WTC11 (cell line): ENCODE measurements around the gene TRIM10. TPM values are rescaled to one million over a fixed set of nuclear protein-coding genes. Genes with fewer than 3 reads are reported as not detected.

ENCODE experiments used
- ATAC-seq: fragments of 200-7000 bp; cut with Tn5 transposase; 2 replicates; pipeline ENCODE4 v1.10.0; 2021; ENCODE audit warnings: mild to moderate bottlenecking, moderate library complexity
- CTCF ChIA-PET: fragments of 300-600 bp; sonication (Branson Sonifier 250); formaldehyde crosslinking; loops from one replicate; lab custom pipeline; 2021; ENCODE audit warnings: antibody characterized with exemption; lab: Charles Lee
- POLR2A ChIA-PET: fragments of 350-600 bp; sonication (Branson Sonifier 250); formaldehyde crosslinking; loops from one replicate; lab custom pipeline; 2021; ENCODE audit warnings: antibody characterized with exemption; lab: Charles Lee
- DNase-seq: peaks from one replicate; pipeline ENCODE4 v3.0.0; 2021; ENCODE audit warnings: low spot score
- H3K27ac Mint-ChIP-seq: 2 replicates; pipeline ENCODE4 v1.8.0; 2021; ENCODE audit warnings: mixed read lengths
- H3K27me3 Mint-ChIP-seq: 2 replicates; pipeline ENCODE4 v1.8.0; 2021; ENCODE audit warnings: low read depth, mild to moderate bottlenecking, moderate library complexity, mixed read lengths
- H3K36me3 Mint-ChIP-seq: 2 replicates; pipeline ENCODE4 v1.8.0; 2021; ENCODE audit warnings: mixed read lengths
- H3K4me1 Mint-ChIP-seq: 2 replicates; pipeline ENCODE4 v1.8.0; 2022; ENCODE audit warnings: mixed read lengths
- H3K4me3 Mint-ChIP-seq: 2 replicates; pipeline ENCODE4 v1.8.0; 2021; ENCODE audit warnings: mild to moderate bottlenecking, moderate library complexity, mixed read lengths
- H3K9me3 Mint-ChIP-seq: 2 replicates; pipeline ENCODE4 v1.8.0; 2021; ENCODE audit warnings: mixed read lengths
- ETV6 ChIP-seq: sonication (generic); formaldehyde crosslinking; IDR thresholded peaks from 2 replicates; pipeline ENCODE4 v1.8.1; 2022; ENCODE audit warnings: mild to moderate bottlenecking, missing genetic modification reagents
- KAT7 ChIP-seq: sonication (generic); formaldehyde crosslinking; IDR thresholded peaks from 2 replicates; pipeline ENCODE4 v1.8.1; 2023; ENCODE audit warnings: missing genetic modification reagents, mild to moderate bottlenecking, borderline replicate concordance
- MYBL2 ChIP-seq: sonication (generic); formaldehyde crosslinking; IDR thresholded peaks from 2 replicates; pipeline ENCODE4 v1.8.1; 2023; ENCODE audit warnings: mild to moderate bottlenecking, moderate library complexity, missing genetic modification reagents
- NFE2L1 ChIP-seq: sonication (generic); formaldehyde crosslinking; IDR thresholded peaks from 2 replicates; pipeline ENCODE4 v1.8.1; 2023; ENCODE audit warnings: missing genetic modification reagents
- NR3C1 ChIP-seq: sonication (generic); formaldehyde crosslinking; conservative IDR thresholded peaks from 2 replicates; pipeline ENCODE4 v1.8.1; 2023; ENCODE audit warnings: low read depth, mild to moderate bottlenecking, missing genetic modification reagents
- SMAD3 ChIP-seq: sonication (generic); formaldehyde crosslinking; IDR thresholded peaks from 2 replicates; pipeline ENCODE4 v1.8.0; 2022; ENCODE audit warnings: missing genetic modification reagents, mild to moderate bottlenecking, borderline replicate concordance
- TCF7 ChIP-seq: sonication (generic); formaldehyde crosslinking; IDR thresholded peaks from 2 replicates; pipeline ENCODE4 v1.8.0; 2022; ENCODE audit warnings: mild to moderate bottlenecking, low read depth, missing genetic modification reagents, moderate library complexity
- ZNF232 ChIP-seq: sonication (generic); formaldehyde crosslinking; IDR thresholded peaks from 2 replicates; pipeline ENCODE4 v1.8.0; 2022; ENCODE audit warnings: mild to moderate bottlenecking, missing genetic modification reagents
- ZNF671 ChIP-seq: fragments of 250-450 bp; sonication (Bioruptor Pico); IDR thresholded peaks from 2 replicates; pipeline ENCODE4 v1.8.0; 2021; ENCODE audit warnings: mild to moderate bottlenecking
- total RNA-seq: library from RNA; stranded (reverse); gene quantifications from 3 replicates; pipeline ENCODE4 v1.2.3, GENCODE V29; 2021
- TF ChIP-seq, protein P1 (sequence below): fragments of 250-450 bp; sonication (Bioruptor Pico); IDR thresholded peaks from 2 replicates; pipeline ENCODE4 v1.9.0; 2021; ENCODE audit warnings: mild to moderate bottlenecking
- TF ChIP-seq, protein P2 (sequence below): sonication (generic); formaldehyde crosslinking; IDR thresholded peaks from 2 replicates; pipeline ENCODE4 v1.8.0; 2022; ENCODE audit warnings: mild to moderate bottlenecking, missing genetic modification reagents
- TF ChIP-seq, protein P3 (sequence below): fragments of 250-450 bp; sonication (Bioruptor Pico); IDR thresholded peaks from 2 replicates; pipeline ENCODE4 v1.9.0; 2021; ENCODE audit warnings: mild to moderate bottlenecking
- TF ChIP-seq, protein P4 (sequence below): sonication (generic); formaldehyde crosslinking; IDR thresholded peaks from 2 replicates; pipeline ENCODE4 v1.8.0; 2022; ENCODE audit warnings: mild to moderate bottlenecking, missing genetic modification reagents
- TF ChIP-seq, protein P5 (sequence below): sonication (generic); formaldehyde crosslinking; IDR thresholded peaks from 2 replicates; pipeline ENCODE4 v1.8.0; 2022; ENCODE audit warnings: mild to moderate bottlenecking, missing genetic modification reagents
- TF ChIP-seq, protein P6 (sequence below): sonication (generic); formaldehyde crosslinking; IDR thresholded peaks from 2 replicates; pipeline ENCODE4 v1.8.0; 2022; ENCODE audit warnings: mild to moderate bottlenecking, missing genetic modification reagents
- TF ChIP-seq, protein P7 (sequence below): fragments of 200-600 bp; IDR thresholded peaks from 2 replicates; pipeline ENCODE4 v1.8.0; 2022; ENCODE audit warnings: antibody characterized with exemption
- TF ChIP-seq, protein P8 (sequence below): sonication (generic); formaldehyde crosslinking; IDR thresholded peaks from 2 replicates; pipeline ENCODE4 v1.8.1; 2022; ENCODE audit warnings: low read depth, missing genetic modification reagents, borderline replicate concordance
- TF ChIP-seq, protein P9 (sequence below): sonication (generic); formaldehyde crosslinking; IDR thresholded peaks from 2 replicates; pipeline ENCODE4 v1.8.1; 2023; ENCODE audit warnings: mild to moderate bottlenecking, missing genetic modification reagents, moderate library complexity

TRIM10 gene
- total RNA-seq, 1 experiment from 2014 or later: 0.22 TPM

DNA sequence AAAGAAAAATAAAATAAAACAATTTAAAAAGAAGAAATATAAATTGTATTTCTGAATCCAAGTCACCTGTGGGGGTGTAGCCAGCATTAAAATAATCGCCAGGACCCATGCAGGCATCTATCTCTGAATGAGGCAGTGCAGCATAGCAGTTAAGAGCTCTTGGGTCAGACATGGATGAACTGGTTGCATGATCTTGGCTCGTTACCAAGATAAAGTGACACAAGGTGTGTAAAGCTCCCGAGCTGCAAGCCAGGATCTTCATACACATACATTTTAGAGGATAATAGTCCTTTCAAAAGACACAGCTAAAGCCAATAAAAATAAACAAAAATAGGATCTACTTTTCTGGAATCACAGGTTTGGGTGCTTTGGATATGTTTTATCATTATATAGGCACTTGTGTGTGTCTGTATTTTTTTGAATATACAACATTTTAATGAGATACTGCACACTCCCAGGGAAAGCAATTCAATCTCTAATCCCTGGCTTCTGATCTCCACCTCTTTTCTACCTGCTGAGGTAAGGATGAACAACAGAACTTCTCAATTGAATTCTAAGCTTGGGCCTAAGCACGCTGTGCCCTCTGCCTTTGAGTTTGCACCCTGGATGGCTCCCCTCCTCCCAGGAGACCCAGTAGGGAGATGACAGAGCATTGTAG, 8.9 kb downstream of the TRIM10 start:
- Mint-ChIP-seq H3K4me1 (no peaks in the 10 kb centered on the region), H3K4me3 (no peak overlapping the region), H3K27ac (no peak overlapping the region), H3K36me3 (no peaks in the 10 kb centered on the region), H3K27me3 (peaks cover 21% of the 10 kb centered on the region), H3K9me3 (no peaks in the 10 kb centered on the region)
- TF ChIP-seq, protein P1, sequence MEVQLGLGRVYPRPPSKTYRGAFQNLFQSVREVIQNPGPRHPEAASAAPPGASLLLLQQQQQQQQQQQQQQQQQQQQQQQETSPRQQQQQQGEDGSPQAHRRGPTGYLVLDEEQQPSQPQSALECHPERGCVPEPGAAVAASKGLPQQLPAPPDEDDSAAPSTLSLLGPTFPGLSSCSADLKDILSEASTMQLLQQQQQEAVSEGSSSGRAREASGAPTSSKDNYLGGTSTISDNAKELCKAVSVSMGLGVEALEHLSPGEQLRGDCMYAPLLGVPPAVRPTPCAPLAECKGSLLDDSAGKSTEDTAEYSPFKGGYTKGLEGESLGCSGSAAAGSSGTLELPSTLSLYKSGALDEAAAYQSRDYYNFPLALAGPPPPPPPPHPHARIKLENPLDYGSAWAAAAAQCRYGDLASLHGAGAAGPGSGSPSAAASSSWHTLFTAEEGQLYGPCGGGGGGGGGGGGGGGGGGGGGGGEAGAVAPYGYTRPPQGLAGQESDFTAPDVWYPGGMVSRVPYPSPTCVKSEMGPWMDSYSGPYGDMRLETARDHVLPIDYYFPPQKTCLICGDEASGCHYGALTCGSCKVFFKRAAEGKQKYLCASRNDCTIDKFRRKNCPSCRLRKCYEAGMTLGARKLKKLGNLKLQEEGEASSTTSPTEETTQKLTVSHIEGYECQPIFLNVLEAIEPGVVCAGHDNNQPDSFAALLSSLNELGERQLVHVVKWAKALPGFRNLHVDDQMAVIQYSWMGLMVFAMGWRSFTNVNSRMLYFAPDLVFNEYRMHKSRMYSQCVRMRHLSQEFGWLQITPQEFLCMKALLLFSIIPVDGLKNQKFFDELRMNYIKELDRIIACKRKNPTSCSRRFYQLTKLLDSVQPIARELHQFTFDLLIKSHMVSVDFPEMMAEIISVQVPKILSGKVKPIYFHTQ (CRISPR knock-in tag): no peak
- ATAC-seq (no peak), DNase-seq (no peak)
- CTCF ChIA-PET: interaction anchor here (0.6 to 1.8 kb wide), 4 partner anchors 21 to 50 kb away, joined by 3 to 10 read pairs (median 3); no protein-coding TSS in a partner anchor
- POLR2A ChIA-PET: interaction anchor here (0.9 kb wide), 1 partner anchor 463 kb away, joined by 3 read pairs; no protein-coding TSS in a partner anchor

DNA sequence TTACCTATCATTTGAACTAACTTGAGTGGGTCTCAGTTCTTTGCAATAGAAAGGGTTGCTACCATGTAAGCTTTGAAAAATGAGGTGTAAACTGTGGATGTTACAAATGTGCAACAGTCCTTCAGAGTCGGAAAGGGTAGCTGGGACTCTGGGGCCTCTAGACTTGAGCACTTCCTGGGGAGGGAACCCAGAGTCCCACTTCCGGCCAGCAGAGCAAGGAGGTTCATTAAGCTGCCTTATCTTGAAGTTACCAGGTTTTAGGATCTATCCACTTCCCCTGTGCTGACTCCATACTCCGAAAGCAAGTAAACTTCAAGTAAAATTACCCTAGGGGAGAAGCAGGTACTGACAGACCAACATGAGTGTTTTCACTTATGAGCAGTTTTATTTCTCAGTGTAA, 9.4 kb downstream of the TRIM10 start:
- H3K27me3 Mint-ChIP-seq: peaks cover 21% of the 10 kb centered on the region
- ChIA-PET POLR2A (interaction anchor here (0.9 kb wide), 1 partner anchor 463 kb away, joined by 3 read pairs; no protein-coding TSS in a partner anchor), CTCF (interaction anchor here (1.0 to 1.8 kb wide), 4 partner anchors 20 to 50 kb away, joined by 3 to 10 read pairs (median 3); no protein-coding TSS in a partner anchor)
- TF ChIP-seq, protein P2, sequence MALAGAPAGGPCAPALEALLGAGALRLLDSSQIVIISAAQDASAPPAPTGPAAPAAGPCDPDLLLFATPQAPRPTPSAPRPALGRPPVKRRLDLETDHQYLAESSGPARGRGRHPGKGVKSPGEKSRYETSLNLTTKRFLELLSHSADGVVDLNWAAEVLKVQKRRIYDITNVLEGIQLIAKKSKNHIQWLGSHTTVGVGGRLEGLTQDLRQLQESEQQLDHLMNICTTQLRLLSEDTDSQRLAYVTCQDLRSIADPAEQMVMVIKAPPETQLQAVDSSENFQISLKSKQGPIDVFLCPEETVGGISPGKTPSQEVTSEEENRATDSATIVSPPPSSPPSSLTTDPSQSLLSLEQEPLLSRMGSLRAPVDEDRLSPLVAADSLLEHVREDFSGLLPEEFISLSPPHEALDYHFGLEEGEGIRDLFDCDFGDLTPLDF (CRISPR knock-in tag): no peak
- no peak for TF ChIP-seq ZNF232 (CRISPR knock-in tag)
- TF ChIP-seq, protein P3, sequence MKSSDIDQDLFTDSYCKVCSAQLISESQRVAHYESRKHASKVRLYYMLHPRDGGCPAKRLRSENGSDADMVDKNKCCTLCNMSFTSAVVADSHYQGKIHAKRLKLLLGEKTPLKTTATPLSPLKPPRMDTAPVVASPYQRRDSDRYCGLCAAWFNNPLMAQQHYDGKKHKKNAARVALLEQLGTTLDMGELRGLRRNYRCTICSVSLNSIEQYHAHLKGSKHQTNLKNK (CRISPR knock-in tag): no peak
- TF ChIP-seq, protein P4, sequence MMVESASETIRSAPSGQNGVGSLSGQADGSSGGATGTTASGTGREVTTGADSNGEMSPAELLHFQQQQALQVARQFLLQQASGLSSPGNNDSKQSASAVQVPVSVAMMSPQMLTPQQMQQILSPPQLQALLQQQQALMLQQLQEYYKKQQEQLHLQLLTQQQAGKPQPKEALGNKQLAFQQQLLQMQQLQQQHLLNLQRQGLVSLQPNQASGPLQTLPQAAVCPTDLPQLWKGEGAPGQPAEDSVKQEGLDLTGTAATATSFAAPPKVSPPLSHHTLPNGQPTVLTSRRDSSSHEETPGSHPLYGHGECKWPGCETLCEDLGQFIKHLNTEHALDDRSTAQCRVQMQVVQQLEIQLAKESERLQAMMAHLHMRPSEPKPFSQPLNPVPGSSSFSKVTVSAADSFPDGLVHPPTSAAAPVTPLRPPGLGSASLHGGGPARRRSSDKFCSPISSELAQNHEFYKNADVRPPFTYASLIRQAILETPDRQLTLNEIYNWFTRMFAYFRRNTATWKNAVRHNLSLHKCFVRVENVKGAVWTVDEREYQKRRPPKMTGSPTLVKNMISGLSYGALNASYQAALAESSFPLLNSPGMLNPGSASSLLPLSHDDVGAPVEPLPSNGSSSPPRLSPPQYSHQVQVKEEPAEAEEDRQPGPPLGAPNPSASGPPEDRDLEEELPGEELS (CRISPR knock-in tag): no peak
- TF ChIP-seq SMAD3: no peak
- no peak for TF ChIP-seq ETV6 (CRISPR knock-in tag)
- no peak for TF ChIP-seq KAT7 (CRISPR knock-in tag)
- TF ChIP-seq TCF7 (CRISPR knock-in tag): no peak
- no peak for TF ChIP-seq NFE2L1
- TF ChIP-seq, protein P1 (CRISPR knock-in tag): no peak
- TF ChIP-seq NR3C1: no peak
- TF ChIP-seq, protein P5, sequence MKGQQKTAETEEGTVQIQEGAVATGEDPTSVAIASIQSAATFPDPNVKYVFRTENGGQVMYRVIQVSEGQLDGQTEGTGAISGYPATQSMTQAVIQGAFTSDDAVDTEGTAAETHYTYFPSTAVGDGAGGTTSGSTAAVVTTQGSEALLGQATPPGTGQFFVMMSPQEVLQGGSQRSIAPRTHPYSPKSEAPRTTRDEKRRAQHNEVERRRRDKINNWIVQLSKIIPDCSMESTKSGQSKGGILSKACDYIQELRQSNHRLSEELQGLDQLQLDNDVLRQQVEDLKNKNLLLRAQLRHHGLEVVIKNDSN: no peak
- TF ChIP-seq, protein P6, sequence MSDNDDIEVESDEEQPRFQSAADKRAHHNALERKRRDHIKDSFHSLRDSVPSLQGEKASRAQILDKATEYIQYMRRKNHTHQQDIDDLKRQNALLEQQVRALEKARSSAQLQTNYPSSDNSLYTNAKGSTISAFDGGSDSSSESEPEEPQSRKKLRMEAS: no peak
- TF ChIP-seq, protein P7, sequence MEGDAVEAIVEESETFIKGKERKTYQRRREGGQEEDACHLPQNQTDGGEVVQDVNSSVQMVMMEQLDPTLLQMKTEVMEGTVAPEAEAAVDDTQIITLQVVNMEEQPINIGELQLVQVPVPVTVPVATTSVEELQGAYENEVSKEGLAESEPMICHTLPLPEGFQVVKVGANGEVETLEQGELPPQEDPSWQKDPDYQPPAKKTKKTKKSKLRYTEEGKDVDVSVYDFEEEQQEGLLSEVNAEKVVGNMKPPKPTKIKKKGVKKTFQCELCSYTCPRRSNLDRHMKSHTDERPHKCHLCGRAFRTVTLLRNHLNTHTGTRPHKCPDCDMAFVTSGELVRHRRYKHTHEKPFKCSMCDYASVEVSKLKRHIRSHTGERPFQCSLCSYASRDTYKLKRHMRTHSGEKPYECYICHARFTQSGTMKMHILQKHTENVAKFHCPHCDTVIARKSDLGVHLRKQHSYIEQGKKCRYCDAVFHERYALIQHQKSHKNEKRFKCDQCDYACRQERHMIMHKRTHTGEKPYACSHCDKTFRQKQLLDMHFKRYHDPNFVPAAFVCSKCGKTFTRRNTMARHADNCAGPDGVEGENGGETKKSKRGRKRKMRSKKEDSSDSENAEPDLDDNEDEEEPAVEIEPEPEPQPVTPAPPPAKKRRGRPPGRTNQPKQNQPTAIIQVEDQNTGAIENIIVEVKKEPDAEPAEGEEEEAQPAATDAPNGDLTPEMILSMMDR: no peak
- no peak for TF ChIP-seq ZNF671 (CRISPR knock-in tag)
- TF ChIP-seq, protein P8, sequence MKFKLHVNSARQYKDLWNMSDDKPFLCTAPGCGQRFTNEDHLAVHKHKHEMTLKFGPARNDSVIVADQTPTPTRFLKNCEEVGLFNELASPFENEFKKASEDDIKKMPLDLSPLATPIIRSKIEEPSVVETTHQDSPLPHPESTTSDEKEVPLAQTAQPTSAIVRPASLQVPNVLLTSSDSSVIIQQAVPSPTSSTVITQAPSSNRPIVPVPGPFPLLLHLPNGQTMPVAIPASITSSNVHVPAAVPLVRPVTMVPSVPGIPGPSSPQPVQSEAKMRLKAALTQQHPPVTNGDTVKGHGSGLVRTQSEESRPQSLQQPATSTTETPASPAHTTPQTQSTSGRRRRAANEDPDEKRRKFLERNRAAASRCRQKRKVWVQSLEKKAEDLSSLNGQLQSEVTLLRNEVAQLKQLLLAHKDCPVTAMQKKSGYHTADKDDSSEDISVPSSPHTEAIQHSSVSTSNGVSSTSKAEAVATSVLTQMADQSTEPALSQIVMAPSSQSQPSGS (CRISPR knock-in tag): no peak
- no peak for TF ChIP-seq MYBL2 (CRISPR knock-in tag)
- TF ChIP-seq, protein P9, sequence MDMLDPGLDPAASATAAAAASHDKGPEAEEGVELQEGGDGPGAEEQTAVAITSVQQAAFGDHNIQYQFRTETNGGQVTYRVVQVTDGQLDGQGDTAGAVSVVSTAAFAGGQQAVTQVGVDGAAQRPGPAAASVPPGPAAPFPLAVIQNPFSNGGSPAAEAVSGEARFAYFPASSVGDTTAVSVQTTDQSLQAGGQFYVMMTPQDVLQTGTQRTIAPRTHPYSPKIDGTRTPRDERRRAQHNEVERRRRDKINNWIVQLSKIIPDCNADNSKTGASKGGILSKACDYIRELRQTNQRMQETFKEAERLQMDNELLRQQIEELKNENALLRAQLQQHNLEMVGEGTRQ (CRISPR knock-in tag): no peak

More for the DNA sequence above, 9.4 kb downstream of the TRIM10 start:
- no peak overlapping the region for H3K27ac Mint-ChIP-seq
- no peaks in the 10 kb centered on the region for H3K36me3 Mint-ChIP-seq
- no peak overlapping the region for H3K4me3 Mint-ChIP-seq
- no peaks in the 10 kb centered on the region for H3K9me3 Mint-ChIP-seq
- DNase-seq (no peak), ATAC-seq (no peak)
- no peaks in the 10 kb centered on the region for H3K4me1 Mint-ChIP-seq
